Measurements from ENCODE around the gene FYN.

DNA sequence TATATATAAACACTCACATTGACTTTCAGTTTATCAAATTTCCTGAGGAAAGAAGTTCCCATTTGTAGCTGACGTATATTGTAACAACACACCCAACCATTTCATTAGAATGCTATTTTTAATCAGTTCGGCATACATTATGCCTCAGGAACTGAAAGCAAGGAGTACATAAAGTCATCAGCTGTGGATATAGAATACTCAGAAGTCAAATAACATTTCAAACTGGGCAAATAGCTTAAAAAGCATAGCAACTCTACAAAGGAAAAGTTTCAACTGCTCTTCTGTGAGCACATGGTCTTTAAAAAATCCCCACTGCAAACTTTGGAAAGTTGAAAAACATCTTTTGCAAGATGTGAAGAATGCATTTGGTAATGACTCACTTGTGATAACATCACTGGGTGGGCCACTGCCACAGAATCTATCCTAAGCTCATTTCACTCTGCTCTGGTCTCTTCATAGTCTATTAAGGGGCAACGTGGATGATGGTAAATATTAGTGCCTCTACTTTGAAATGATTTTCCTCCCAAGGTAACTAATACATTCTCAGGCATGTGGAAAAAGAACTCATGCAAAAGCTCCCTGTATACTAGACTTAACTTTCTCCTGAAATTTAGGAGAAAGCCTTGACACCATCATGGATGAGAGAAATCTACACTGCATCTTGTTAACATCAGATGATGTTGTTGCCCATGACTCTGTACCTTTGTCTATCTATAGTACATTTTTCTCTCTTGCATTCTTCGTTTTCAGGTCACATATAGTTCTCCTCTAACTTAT is 49.2 kb downstream of the FYN start:
- TF ChIP-seq, protein P1, sequence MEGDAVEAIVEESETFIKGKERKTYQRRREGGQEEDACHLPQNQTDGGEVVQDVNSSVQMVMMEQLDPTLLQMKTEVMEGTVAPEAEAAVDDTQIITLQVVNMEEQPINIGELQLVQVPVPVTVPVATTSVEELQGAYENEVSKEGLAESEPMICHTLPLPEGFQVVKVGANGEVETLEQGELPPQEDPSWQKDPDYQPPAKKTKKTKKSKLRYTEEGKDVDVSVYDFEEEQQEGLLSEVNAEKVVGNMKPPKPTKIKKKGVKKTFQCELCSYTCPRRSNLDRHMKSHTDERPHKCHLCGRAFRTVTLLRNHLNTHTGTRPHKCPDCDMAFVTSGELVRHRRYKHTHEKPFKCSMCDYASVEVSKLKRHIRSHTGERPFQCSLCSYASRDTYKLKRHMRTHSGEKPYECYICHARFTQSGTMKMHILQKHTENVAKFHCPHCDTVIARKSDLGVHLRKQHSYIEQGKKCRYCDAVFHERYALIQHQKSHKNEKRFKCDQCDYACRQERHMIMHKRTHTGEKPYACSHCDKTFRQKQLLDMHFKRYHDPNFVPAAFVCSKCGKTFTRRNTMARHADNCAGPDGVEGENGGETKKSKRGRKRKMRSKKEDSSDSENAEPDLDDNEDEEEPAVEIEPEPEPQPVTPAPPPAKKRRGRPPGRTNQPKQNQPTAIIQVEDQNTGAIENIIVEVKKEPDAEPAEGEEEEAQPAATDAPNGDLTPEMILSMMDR (conservative IDR thresholded peaks at IDR 0.05; ENCODE audit: low read depth, low read length), result no peak
- TF ChIP-seq EZH2 (IDR thresholded peaks at IDR 0.05; ENCODE audit: borderline replicate concordance, low read depth, low read length, poor library complexity, severe bottlenecking), result no peak
